Measurements from ENCODE around the gene UXT.
"Not testable (repeated sequence)": the region's sequence is repeated elsewhere in the genome, so short reads cannot be mapped to it uniquely, and the experiment has no call there.

Gene UXT

GRCh38 chrX:47612418-47612817 lies 46.6 kb downstream of the UXT start:
- no peak for DNase-seq

DNA sequence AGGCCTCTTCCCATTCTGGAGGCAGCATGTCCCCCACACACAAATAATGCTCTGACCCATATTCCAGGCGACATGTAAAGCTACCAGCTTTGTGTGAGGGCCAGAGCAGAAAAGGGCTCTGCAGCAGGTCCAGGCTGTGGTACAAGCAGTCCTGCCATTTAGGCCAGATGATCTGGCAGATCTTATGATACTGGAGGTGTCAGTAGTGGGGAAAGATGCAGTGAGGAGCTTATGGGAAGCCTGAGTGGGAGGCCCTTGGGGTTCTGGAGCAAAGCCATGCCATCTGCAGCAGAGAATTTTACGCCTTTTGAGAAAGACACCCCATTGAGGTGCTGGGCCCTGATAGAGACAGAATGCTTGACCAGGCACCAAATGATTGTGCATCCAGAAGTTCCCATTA lies 47.1 kb downstream of the UXT start:
- no peak for DNase-seq

DNA sequence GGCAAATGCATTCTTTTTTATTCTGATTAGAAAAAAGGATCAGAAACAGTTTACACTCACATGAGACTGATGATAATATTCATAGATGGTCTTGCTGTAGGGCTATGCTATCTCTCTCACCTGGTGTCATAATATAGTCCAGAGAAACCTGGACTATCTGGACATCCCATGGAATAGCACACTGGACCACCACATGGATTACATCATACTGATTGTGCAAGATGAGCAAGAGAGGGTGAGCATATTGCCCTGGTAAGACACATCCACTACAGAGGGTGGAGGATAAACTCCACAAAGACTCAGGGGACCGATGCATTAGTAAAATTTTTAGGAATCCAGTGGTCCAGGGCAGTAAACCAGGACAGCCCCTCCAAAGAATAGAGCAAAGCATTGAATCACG lies 47.5 kb downstream of the UXT start:
- DNase-seq = no peak

- no peak for DNase-seq
Observed at GRCh38 chrX:47610511-47610910, 48.5 kb downstream of the UXT start.

DNA sequence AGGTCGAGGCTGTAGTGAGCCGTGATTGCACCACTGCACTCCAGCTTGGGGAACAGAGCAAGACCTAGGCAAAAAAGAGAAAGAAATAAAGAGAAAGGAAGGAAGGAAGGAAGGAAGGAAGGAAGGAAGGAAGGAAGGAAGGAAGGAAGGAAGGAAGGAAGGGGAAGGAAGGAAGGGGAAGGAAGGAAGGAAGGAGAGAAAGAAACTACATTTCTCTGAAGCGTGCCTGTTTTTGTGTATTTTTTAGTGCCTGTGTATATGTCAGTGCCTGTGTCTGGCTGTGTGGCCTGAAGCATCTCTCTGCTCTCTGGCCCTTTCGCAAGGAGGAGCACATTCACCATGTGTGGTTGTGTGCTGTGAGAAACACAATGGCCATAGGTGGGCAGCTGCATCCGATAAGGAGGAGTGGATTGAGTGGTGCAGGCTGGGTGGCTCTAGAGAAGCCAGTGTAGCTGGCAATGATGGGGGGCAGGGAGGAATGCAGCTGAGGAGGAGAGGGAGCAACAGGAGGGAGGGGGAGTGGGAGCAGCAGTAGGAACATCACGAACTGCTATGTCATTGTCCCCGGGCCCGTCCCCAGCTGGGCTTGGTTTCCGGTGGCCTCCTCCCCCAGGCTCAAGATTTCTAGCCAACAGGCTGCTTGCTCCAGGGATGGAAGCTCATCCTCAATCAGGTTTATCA lies 50.7 kb downstream of the UXT start:
- DNase-seq = no peak

DNA sequence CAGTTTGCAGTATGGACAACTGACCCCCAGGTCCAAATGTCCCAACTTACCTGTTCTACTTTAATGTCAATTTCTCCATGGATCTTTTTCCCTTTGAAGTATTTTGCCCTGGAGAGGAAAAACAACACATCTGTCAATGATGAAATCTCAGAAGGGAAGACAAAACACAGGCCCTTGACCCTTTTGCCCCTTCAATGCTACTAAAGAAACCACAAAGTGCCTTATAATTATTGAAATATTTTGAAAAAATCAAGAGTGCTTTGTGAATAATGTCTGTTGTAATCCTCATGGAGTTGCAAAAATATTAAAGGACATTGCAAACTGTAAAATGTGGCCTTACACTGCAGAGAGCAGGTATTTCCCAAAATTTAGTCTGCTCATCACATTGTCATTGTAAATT lies 51.9 kb downstream of the UXT start:
- no peak for DNase-seq

GRCh38 chrX:47605024-47605423 lies 54.0 kb downstream of the UXT start:
- DNase-seq = no peak

DNA sequence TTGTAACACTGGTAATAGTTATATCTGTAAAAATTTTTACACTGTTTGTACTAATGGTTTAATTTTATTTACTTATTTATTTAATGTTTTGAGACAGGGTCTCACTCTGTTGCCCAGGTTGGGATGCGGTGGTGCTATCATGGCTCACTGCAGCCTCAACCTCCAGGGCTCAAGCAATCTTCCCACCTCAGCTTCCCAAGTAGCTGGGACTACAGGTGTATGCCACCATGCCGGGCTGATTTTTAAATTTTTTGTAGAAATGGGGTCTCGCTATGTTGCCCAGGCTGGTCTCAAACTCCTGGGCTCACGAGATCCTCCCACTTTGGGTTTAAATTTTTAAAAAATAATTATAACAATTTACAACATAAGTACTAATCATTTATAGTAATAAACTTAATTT lies 55.9 kb downstream of the UXT start:
- not testable (repeated sequence) for DNase-seq

All from activated CD4-positive, alpha-beta T cell treated with anti-CD3 and anti-CD28 coated beads for 1 hour (primary cell).